ENCODE data around the gene GPX7.

The GPX7 gene

GRCh38 chr1:52640697-52641096, 38.5 kb downstream of the GPX7 start:
- no peak overlapping the region for H3K27ac ChIP-seq
- H3K4me1 ChIP-seq: no peaks in the 10 kb centered on the region
- intact Hi-C loops (cut with DNase I; ENCODE audit: low total_unique reads): no loop called here
- no peaks in the 10 kb centered on the region for H3K9me3 ChIP-seq
- no peak for DNase-seq
- no peak overlapping the region for H3K4me3 ChIP-seq
- no peak for TF ChIP-seq CTCF (IDR thresholded peaks at IDR 0.05)
- no peaks in the 10 kb centered on the region for H3K36me3 ChIP-seq
- no peaks in the 10 kb centered on the region for H3K27me3 ChIP-seq

DNA sequence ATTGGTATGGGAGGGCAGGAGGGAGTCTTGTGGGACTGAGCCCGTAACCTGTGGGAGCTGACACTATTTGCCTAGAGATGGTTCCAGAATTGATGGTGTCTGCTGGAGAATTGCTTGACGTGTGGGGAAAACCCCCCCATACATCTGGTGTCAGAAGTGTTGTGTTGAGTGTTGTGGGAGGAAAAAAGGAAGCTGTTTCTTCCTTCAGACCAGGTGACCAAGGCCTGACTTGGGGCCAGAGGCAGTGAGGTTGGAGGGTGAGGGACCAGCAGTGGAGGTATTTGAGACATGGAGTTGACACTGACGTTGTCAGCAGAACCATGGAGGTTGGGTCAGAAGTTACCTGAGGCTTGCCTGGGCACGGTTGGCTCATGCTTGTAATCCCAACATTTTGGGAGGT, 39.1 kb downstream of the GPX7 start:
- H3K4me3 ChIP-seq: no peak overlapping the region
- no peak for DNase-seq
- H3K4me1 ChIP-seq: no peaks in the 10 kb centered on the region
- no peaks in the 10 kb centered on the region for H3K36me3 ChIP-seq
- no peaks in the 10 kb centered on the region for H3K27me3 ChIP-seq
- no peak for TF ChIP-seq CTCF (IDR thresholded peaks at IDR 0.05)
- intact Hi-C loops (cut with DNase I; ENCODE audit: low total_unique reads): no loop called here
- no peak overlapping the region for H3K27ac ChIP-seq
- no peaks in the 10 kb centered on the region for H3K9me3 ChIP-seq

DNA sequence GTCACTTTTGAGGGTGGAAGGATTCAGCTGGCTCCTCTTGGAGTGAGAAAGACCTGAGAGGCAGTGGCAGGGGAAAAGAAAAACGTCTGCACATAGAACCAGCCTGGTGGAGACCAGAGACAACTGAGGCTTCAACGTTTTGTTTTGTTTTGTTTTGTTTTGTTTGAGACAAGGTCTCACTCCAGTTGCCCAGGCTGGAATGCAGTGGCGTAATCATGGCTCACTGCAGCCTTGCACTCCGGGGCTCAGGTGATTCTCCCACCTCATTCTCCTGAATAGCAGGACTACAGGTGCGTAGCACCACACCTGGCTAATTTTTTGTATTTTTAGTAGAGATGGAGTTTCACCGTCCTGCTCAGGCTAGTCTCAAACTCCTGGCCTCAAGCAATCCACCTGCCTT, 43.1 kb downstream of the GPX7 start:
- TF ChIP-seq CTCF (IDR thresholded peaks at IDR 0.05): no peak
- Histone ChIP-seq H3K4me1 (no peaks in the 10 kb centered on the region), H3K9me3 (no peaks in the 10 kb centered on the region), H3K27me3 (no peaks in the 10 kb centered on the region), H3K36me3 (no peaks in the 10 kb centered on the region), H3K27ac (no peak overlapping the region), H3K4me3 (no peak overlapping the region)
- intact Hi-C loops (cut with DNase I; ENCODE audit: low total_unique reads): no loop called here
- no peak for DNase-seq

GRCh38 chr1:52651904-52652303, 49.7 kb downstream of the GPX7 start:
- no peaks in the 10 kb centered on the region for H3K36me3 ChIP-seq
- H3K4me1 ChIP-seq: no peaks in the 10 kb centered on the region
- DNase-seq: no peak
- no peak for TF ChIP-seq CTCF (IDR thresholded peaks at IDR 0.05)
- no peaks in the 10 kb centered on the region for H3K27me3 ChIP-seq
- no peak overlapping the region for H3K27ac ChIP-seq
- H3K4me3 ChIP-seq: no peak overlapping the region
- intact Hi-C loops (cut with DNase I; ENCODE audit: low total_unique reads): no loop called here
- no peaks in the 10 kb centered on the region for H3K9me3 ChIP-seq

- intact Hi-C loops (cut with DNase I; ENCODE audit: low total_unique reads): no loop called here
- no peaks in the 10 kb centered on the region for H3K36me3 ChIP-seq
- no peaks in the 10 kb centered on the region for H3K4me1 ChIP-seq
- no peak for DNase-seq
- TF ChIP-seq CTCF (IDR thresholded peaks at IDR 0.05): no peak
- no peak overlapping the region for H3K27ac ChIP-seq
- H3K27me3 ChIP-seq: no peaks in the 10 kb centered on the region
- H3K4me3 ChIP-seq: no peak overlapping the region
- H3K9me3 ChIP-seq: no peaks in the 10 kb centered on the region
These were observed 51.2 kb downstream of the GPX7 start for GRCh38 chr1:52653207-52653849.

DNA sequence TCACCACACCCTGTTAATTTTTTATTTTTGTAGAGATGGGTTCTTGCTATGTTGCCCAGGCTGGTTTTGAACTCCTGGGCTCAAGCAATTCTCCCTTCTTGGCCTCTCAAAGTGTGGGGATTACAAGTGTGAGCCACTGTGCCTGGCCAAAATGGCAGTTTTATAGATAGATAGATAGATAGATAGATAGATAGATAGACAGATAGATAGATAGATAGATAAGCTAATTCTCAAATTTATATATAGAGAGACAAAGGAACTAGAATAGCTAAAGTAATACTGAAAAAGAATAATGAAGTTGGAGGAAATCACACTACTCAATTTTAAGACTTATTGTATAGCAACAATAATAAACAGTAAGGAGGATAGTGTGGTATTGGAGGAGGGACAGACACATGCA, 51.9 kb downstream of the GPX7 start:
- H3K9me3 ChIP-seq: no peaks in the 10 kb centered on the region
- H3K36me3 ChIP-seq: no peaks in the 10 kb centered on the region
- H3K27me3 ChIP-seq: no peaks in the 10 kb centered on the region
- DNase-seq: no peak
- intact Hi-C loops (cut with DNase I; ENCODE audit: low total_unique reads): no loop called here
- TF ChIP-seq CTCF (IDR thresholded peaks at IDR 0.05): no peak
- no peak overlapping the region for H3K27ac ChIP-seq
- no peak overlapping the region for H3K4me3 ChIP-seq
- H3K4me1 ChIP-seq: no peaks in the 10 kb centered on the region
